Loucy (cell line): Measurements from ENCODE around the gene HIC1.

ENCODE experiments used
- CTCF ChIP-seq: fragments of 200-600 bp; sonication (generic); conservative IDR thresholded peaks from 2 replicates; pipeline ENCODE4 v1.5.1; 2014; ENCODE audit warnings: mild to moderate bottlenecking, antibody characterized with exemption, low read length
- EZH2phosphoT487 ChIP-seq: fragments of 200-600 bp; IDR thresholded peaks from 2 replicates; pipeline ENCODE4 v1.6.1; 2018; ENCODE audit warnings: antibody characterized with exemption, mild to moderate bottlenecking, moderate library complexity, borderline replicate concordance

- TF ChIP-seq CTCF (no peak), EZH2phosphoT487 (no peak)
These were observed 11.1 kb downstream of the HIC1 start for GRCh38 chr17:2065949-2066400.
